Measurements from ENCODE around the gene EGFR.

Gene EGFR

DNA sequence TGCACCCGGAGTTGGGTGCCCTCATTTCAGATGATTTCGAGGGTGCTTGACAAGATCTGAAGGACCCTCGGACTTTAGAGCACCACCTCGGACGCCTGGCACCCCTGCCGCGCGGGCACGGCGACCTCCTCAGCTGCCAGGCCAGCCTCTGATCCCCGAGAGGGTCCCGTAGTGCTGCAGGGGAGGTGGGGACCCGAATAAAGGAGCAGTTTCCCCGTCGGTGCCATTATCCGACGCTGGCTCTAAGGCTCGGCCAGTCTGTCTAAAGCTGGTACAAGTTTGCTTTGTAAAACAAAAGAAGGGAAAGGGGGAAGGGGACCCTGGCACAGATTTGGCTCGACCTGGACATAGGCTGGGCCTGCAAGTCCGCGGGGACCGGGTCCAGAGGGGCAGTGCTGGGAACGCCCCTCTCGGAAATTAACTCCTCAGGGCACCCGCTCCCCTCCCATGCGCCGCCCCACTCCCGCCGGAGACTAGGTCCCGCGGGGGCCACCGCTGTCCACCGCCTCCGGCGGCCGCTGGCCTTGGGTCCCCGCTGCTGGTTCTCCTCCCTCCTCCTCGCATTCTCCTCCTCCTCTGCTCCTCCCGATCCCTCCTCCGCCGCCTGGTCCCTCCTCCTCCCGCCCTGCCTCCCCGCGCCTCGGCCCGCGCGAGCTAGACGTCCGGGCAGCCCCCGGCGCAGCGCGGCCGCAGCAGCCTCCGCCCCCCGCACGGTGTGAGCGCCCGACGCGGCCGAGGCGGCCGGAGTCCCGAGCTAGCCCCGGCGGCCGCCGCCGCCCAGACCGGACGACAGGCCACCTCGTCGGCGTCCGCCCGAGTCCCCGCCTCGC lies at the start of gene EGFR:
Gene EGFR (plus strand): TSS at position 657 of the 830 bp plus-strand sequence. CDS start 261 bp downstream, outside the sequence.
- DNase-seq = no peak

DNA sequence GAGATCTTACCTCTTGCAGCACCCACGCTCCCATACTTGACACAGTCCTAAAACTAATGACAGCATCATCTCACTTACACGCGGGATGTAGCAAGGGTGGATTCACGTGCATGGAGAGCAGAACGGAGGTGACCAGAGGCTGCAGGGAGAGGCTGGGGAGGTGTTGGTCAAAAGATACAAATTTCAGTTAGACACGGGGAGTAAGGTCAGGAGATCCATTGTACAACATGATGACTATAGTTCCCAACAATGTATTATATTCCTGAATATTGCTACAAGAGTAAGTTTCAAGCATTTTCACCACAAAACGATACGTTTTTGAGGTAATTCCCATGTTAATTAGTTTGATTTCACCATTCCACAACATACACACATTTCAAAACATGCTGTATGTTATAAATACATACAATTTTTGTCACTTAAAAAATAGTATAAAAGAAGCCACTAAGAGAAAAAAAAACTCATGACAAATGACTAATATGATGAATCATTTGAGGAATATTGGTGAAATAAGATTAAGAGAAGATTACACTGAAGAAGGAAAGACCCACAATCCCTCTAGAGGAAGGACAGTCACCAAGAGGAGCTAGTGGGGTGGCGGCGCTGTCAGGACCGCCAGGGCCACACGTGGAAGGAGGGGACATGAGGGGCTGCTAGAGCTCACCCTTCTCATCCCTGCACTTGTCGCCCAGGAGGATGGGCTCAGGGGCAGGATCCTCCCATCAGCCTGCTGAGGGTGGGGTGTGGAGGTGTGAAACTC lies 49.4 kb upstream of the EGFR start:
- no peak for DNase-seq

DNA sequence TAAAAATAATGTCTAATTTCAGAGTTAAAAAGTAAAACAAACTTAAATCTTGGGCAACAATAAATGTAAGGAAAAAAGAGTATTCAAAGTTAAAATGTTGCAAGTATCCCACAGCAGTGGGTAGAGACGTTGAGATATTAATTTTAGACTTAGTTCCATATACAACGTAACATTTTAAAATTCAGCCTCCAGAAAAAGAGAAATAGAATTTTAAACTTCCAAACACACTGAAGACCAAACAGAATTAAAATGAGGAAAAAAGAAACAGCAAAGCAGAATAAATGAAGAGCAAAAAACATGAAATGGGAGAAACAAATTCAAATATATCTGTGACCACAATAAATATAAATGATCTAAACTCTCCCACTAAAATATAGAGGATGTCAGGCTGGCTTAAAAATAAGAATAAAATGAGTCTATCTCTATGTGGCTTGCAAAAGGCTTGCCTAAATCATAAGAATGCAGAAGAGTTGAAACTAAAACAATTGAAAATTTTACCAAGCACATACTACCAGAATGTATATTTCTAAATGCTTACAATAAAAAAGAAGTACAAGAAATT lies 46.0 kb upstream of the EGFR start:
- no peak for DNase-seq

DNA sequence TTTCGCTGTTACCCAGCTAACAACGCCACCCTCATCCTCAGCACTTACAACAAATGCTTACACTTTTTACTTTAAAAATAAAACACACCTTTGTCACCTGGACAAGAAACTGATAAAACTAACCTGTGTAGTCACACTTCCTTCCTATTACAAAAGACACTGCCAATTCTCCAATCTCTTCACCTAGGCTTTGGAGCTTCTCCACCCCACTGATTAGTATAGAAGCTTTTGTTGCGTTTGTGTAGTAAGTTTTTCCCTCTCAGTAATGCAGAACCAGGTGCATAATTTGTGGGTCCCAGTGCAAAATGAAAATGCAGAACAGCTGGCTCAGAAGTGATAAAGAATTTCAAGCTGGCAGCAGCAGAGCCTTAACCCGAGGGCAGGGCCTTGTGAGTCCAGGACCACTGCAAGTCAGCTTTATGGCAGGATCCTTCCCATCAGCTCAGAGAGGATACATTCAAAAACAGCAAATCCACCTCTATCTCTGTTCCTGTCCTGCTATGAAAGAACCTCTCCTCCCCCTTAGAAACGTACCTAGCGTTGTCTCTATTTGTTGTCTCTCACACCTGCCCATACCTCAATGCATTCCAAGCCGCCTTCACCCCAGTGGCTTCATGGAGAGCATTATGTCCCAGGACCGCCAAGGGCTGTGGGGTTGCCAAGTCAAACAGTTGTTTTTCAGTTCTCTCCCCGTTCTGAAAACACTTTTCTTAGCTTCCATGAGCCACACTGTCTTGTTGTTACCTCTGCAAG lies 40.3 kb upstream of the EGFR start:
- DNase-seq = no peak

DNA sequence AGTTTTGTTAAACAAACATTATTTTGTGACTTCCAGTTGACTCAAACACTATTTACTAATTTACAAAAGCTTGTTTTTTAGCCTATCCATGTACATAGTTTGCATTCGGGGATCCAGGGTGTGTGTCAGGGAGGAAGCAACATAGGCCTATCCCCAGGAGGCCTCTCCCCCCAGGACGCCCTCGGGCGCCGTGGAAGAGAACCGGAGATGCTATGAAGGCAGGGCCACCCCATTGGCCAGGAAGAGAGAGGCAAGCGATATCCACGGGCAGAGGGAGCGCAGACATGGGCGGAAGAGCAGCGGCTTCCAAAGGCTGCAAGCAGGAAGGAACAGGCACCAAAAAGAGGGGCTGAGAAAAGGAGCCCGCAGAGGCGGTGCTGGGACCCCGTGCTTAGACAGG lies 38.3 kb upstream of the EGFR start:
- no peak for DNase-seq

DNA sequence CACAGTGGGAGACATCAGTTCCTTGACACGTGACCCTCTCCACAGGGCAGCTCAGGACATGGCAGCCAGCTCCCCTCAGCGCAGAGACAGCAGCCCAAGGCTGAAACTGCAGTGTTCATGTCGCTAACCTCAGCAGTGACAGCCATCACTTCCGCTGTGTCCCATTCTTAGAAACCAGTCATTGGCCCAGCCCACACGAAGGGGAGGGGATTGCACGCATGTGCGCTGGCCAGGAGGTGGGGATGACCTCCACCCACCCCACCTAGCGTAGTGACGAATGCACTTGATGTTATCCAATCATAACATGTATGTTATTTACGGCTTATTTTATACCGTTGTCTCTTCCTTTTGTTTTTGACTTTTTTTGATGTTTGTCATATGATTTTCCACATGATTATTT lies 36.9 kb upstream of the EGFR start:
- DNase-seq = no peak

DNA sequence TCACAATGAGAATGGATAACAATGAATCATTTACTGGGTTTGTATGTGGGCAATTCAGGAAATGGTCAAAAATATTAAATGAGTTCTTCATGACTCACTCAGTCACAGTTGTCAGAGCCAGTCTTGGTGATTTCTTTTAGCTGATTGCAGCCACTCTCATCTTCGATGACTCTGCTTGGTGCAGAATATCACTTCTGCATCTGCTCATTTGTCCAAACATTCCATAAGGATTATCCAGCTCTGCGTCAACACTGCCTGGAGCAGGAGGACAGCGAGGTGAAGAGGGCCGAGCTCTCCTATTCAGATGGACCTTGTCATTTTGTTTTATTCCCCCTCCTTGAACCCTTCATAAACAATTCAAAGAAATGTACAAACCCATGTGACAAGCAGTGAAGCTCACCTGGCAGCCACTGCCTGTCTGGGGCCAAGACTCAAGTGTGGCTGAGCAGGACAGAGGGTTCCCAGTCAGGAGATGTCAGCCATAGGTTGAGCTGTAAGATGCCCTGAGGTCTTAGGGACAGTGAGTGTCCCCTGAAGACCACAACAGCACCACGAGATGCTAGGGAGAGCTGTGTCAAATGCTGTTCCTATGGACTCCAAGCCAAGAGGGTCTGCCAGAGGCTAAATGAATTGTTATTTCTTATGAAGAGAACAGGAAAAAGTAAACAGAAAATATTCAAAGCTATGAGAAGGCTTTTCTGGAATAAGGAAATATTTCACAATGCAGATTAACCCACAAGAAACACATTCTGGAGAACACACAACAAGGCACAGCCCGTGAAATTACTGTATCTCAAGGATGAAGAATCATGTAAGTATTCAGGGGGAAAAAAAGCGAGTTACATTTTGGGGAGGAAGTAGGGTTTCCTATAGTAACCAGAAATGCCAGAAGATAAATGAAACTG lies 33.1 kb upstream of the EGFR start:
- DNase-seq = no peak

DNA sequence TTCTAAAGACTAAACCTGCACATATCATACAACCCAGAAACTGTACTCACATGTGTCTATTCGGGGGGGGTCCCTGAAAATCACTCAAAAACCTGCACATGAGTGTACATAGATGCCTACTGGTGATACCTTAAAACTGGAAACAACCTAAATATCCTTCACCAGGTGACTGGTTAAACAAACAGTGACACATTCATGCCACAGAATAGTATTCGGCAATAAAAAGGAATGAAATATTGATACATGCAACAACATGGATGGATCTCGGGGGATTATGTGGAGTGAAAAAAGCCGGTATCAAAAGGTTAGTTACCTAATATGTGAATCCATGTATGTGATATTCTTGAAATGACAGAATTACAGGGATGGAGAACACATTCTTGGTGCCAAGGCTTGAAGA lies 32.1 kb upstream of the EGFR start:
- no peak for DNase-seq

DNA sequence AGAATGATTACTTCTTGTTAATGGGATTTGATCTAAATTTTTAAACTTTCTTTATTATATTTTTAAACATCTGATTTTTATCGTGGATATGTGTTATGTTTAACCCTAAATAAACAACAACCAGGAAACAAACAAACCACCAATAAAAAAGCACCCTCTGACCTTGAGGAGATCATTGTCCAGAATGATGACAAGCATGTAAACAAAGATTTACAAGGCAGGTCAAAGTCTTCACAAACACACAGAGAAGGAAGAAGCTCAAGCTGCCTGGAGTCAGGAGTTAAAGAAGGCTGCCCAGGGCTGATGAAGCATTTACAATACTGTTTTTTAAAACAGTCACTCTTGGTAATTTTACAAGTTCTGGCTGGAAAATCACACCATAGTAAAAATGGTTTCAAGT lies 31.0 kb upstream of the EGFR start:
- no peak for DNase-seq

DNA sequence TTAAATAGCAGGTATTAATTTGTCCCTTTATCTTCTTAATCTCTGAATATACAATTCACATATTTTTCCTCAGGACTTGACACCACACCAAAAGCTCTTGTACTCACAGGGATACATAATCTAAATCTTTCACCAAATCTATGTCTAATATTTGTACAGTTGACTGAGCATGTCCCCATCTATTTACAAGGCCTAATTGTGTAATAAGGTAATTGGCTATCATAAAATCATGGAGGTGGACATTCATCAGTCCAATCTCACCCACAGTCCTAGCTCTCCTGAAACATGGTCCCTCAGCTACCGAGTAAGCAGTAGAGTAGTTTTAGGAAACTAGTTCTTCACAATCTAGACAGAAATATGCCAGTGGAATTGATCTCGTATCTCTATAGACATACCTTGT lies 30.3 kb upstream of the EGFR start:
- DNase-seq = no peak

DNA sequence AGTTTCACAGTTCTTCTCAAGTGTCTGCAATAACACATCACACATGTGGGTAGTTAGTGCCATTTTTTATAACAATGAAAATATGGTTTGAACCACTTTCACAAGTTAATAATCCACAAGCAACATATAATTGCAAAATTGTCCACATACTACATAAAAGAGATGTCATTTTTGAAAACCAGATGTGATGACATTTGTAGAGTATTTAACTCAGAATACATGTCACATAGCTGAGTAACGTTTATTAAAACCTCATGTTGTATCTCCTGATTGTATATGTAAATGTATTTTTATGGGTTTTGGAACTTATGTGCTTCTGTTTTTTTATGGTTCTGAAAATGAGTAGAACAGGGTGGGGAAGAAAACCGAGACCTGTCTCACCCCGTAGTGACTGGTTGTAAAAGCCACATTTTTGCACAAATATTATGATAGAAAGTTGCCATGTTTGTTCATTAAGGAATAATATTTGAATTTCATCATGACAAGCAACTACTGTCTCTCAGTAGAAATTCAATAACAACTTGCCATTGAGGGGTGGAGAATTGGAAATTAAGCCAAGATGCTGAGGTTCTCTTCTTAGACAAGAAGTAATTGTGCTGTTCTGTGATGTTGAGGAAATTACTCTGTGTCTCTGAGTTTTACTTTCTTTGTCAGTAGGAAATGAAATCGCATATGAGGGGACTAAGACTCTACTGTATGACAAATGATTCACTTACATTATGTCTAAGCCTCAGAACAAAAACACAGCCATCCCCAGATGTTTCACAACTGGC lies 29.2 kb upstream of the EGFR start:
- DNase-seq = no peak

DNA sequence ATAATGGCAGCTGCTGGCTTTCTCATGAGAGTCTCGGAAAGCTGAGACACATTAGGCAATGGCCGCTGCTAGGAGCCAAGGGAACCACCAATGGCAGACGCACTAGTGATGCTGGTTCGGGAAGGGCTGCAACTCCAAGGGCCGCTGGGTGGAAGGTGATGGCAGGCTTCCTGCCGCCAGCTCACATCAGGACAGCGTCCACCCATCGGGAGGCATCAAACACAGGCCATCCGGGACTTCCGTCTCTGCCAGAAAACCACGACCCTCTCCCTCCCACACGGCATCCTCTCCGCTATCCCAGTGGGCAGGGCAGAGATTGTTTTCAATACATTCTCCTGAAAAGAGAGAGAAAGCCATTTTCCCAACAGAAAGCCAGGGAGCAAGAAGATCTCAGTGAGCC lies 27.5 kb upstream of the EGFR start:
- DNase-seq = no peak

DNA sequence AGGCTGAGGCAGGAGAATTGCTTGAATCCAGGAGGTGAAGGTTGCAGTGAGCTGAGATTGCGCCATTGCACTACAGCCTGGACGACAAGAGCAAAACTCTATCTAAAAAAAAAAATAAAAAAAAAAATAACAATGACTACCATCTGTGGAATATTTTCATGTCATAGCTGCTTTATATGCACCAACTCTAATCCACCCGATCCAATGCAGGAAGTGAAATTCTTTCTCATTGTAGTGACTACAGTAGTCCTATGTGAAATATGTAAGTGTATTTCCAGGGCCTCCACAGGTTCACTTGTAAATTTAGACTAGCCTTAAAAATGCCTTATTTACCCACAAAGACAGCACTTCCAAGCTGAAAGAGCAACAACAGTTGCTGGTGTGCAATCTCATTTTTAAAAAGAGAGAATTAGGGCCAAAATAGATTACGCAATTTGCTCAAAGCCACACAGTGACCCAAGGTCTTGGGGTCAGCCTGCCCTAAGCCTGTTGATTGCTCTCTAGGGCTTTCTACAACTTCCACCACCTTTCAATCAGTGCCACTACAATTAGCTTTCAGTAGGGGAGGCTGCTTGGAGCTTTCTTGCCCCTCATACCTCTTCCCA lies 25.8 kb upstream of the EGFR start:
- DNase-seq = no peak

DNA sequence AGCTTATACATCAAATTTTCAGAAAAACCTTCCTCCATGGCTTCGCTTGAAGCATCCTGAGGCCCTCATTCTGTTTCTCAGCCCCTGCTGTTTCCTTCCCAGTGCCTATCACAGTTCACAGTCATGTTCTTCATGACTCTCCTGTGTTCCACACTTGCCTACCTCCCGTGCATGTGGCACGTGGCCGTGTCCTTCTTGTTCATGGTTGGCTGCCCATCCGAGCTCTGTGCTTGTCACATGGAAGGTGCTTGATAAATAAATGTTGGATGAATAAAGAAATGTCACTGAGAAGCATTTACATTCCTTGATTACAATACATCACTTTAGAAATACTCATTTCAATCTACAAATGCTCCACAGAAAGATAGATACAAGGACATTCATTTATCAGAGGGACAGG lies 23.7 kb upstream of the EGFR start:
- no peak for DNase-seq

DNA sequence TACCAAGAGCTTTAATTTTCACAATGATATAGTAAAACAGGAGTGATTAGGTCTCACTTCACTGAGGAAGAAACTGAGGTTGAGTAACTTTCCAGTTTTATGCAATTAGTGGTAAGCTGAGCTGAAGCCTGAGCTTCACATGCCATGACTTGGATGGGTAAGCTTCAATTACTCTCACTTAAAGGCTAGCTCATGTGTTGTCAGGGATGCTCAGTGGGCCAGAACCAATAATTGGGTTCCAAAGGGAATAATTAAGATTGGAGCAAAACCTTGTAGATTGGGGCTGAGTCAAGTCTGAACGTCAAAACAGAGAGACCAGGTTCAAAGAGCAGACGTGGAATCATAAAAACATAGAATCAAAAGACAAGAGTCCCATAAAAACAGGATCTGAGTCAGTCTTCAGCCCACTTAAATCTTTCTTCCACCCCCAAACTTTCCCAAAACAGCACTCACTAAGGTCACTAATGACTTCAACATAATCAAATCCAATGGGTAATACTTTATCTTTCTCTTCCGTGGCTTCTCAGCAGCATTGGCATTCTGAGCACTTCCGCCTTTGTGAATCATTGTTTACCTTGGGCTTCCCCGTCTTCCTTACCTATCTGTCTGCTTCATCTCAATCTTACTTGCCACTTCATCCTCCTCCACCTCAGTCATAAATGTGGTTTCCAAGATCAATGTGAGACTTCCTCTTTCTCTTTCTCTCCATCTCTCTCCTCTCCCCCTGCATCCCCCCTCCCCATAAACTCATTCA lies 23.0 kb upstream of the EGFR start:
- no peak for DNase-seq

DNA sequence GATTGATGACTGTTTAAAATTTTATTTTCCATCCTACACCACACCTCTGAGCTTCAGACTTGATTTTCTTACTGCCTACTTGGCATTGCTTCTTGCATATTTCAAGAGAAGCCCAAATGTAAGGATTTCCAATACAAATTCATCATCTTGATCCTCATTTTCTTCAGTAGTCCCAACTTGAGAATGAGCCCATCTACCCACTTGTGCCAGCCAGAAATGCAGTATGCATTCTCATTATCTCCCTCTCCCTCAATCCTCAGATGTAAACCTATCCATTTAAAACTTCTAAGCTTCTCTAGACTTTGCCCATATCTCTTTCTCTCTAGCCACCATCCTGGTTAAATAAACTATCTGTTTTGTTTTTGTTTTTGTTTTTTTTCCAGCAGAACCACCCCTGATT lies 22.4 kb upstream of the EGFR start:
- no peak for DNase-seq

DNA sequence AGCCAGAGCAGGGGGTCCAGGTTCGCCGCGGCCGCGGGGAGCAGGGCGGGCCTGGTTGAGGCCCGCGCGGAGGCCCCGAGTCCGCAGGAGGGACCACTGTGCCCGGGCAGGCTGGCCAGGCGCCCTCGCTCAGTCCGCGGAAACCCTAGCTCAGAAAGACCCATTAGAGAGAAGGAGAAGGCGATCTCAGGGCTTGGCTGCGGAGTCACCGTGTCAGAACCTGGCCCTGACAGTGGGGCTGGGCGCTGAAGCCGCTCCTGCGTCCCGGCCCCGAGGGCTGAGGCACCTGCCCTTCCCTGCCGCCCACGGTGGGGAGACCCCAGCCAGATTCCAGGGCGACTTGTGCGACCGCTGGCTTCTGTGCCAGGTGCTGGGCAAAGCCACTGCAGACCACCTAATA lies 14.2 kb upstream of the EGFR start:
- DNase-seq = no peak

DNA sequence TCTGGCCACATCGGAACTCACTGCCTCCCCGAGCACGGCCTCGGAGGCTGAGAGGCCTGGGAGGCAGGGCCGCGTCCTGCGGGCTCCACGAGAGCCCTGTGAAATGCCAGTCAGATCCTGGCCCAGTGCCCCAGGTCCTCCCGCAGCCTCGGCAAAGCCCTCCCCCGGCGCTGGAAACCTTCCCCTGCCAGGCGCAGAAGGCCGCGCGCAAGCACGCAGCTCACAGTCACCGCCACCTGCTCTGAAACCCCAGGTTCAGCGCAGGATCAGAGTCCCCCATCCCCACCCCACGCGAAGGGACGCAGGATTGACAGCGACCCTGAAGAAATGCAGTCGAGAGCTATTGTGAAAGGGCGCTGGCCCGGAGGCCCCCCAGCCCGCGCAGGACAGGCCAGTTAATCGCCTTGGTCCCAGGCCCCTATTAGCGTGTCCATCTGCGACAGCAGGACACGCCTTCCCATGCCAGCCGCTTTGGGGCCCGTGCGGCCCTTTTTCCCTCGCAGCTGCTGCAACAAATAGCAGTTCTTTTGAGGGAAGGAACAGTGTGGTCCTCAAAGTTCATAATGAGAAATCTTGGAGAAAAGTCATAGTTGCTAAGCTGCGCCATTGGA lies 13.5 kb upstream of the EGFR start:
- no peak for DNase-seq

DNA sequence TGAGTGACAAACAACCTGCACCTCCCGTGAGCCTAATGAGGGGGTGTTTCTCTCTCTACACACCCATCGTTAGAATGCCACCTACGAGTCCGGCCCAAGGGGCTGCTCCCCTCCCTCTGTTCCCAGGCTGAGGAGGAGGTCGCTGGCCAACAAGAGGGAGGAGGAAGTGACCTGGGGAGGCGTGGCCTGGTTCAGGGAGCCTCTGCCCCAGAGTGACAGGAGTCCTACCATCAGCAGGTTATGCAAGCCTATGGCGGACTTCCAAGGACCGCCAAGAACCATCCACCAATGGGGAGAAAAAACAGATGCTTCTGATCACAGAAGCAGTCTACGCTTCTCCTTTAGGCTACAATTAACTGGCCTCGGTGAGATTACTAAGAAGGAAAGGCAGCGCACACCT lies 12.3 kb upstream of the EGFR start:
- DNase-seq = no peak

DNA sequence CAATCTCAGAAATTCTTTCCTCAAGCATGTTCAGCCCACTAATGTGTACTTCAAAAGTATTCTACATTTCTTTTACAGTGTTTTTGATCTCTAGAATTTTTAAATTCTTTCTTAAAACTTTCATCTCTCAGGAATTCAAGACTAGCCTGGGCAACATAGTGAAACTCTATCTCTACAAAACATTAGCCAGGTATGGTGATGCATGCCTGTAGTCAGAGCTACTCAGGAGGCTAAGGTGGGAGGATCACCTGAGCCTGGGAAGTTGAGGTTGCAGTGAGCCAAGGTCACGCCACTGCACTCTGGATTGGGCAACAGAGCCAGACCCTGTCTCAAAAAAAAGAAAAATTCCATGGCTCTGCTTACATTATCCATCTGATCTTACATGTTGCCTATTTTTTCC lies 5.0 kb upstream of the EGFR start:
- no peak for DNase-seq
